ENCODE data around the gene SUPT3H. TPM values are rescaled to one million over a fixed set of nuclear protein-coding genes. Genes with fewer than 3 reads are reported as not detected.

SUPT3H gene
- 1 to 10 TPM; 2.5 to 4.5 TPM for total RNA-seq

GRCh38 chr6:45377554-45378333 lies at the start of gene SUPT3H:
SUPT3H (minus strand) TSS chr6:45377934.
- Histone ChIP-seq H3K36me3 (no peaks in the 10 kb centered on the region), H3K4me3 (peak within 1 kb of the TSS; percentile 82 to 85), H3K4me1 (peaks cover 0 to 17% of the 10 kb centered on the region in 2 donors), H3K27me3 (no peaks in the 10 kb centered on the region), H3K9me3 (no peaks in the 10 kb centered on the region), H3K27ac (peak within 1 kb of the TSS; percentile 92 to 98)
- peak in 1 of 2 donors; percentile 40 for TF ChIP-seq CTCF (IDR thresholded peaks at IDR 0.05)
- peak; percentile 86 for DNase-seq (ENCODE audit: low spot score)

GRCh38 chr6:45426251-45426650 lies 48.5 kb upstream of the SUPT3H start:
- peaks cover 3 to 9% of the 10 kb centered on the region in 2 donors for H3K27me3 ChIP-seq
- no peak for DNase-seq (ENCODE audit: low spot score)
- no peak overlapping the region for H3K27ac ChIP-seq
- H3K4me1 ChIP-seq, result peaks cover 0 to 26% of the 10 kb centered on the region in 2 donors
- no peak for TF ChIP-seq CTCF (IDR thresholded peaks at IDR 0.05)
- H3K9me3 ChIP-seq, result no peaks in the 10 kb centered on the region
- H3K36me3 ChIP-seq, result no peaks in the 10 kb centered on the region
- no peak overlapping the region for H3K4me3 ChIP-seq

GRCh38 chr6:45424451-45424861 lies 46.7 kb upstream of the SUPT3H start:
- H3K9me3 ChIP-seq, result no peaks in the 10 kb centered on the region
- no peaks in the 10 kb centered on the region for H3K36me3 ChIP-seq
- no peak for TF ChIP-seq CTCF (IDR thresholded peaks at IDR 0.05)
- peaks cover 0 to 44% of the 10 kb centered on the region in 2 donors for H3K4me1 ChIP-seq
- DNase-seq (ENCODE audit: low spot score), result no peak
- H3K27ac ChIP-seq, result peak overlapping the region in 1 of 2 donors; percentile 51
- peak overlapping the region in 1 of 2 donors; percentile 63 for H3K4me3 ChIP-seq
- H3K27me3 ChIP-seq, result peaks cover 19 to 27% of the 10 kb centered on the region in 2 donors

- no peak for TF ChIP-seq CTCF (IDR thresholded peaks at IDR 0.05)
- peak overlapping the region in 1 of 2 donors; percentile 51 for H3K27ac ChIP-seq
- peak overlapping the region; percentile 41 to 63 for H3K4me3 ChIP-seq
- DNase-seq (ENCODE audit: low spot score), result no peak
- peaks cover 0 to 47% of the 10 kb centered on the region in 2 donors for H3K4me1 ChIP-seq
- no peaks in the 10 kb centered on the region for H3K36me3 ChIP-seq
- H3K9me3 ChIP-seq, result no peaks in the 10 kb centered on the region
- H3K27me3 ChIP-seq, result peaks cover 21 to 27% of the 10 kb centered on the region in 2 donors
Measured at GRCh38 chr6:45423824-45424450, 46.2 kb upstream of the SUPT3H start.

- DNase-seq (ENCODE audit: low spot score), result no peak
- Histone ChIP-seq H3K36me3 (no peaks in the 10 kb centered on the region), H3K9me3 (no peaks in the 10 kb centered on the region), H3K27ac (peak overlapping the region in 1 of 2 donors; percentile 51), H3K4me1 (peaks cover 0 to 47% of the 10 kb centered on the region in 2 donors), H3K4me3 (peak overlapping the region; percentile 41 to 63), H3K27me3 (peaks cover 21 to 27% of the 10 kb centered on the region in 2 donors)
- no peak for TF ChIP-seq CTCF (IDR thresholded peaks at IDR 0.05)
Measured at GRCh38 chr6:45423111-45423823, 45.5 kb upstream of the SUPT3H start.

All from right atrium auricular region (tissue), 2 donors.